ENCODE measurements around the gene KRR1.
"Not testable (repeated sequence)": the region's sequence is repeated elsewhere in the genome, so short reads cannot be mapped to it uniquely, and the experiment has no call there.

The KRR1 gene

DNA sequence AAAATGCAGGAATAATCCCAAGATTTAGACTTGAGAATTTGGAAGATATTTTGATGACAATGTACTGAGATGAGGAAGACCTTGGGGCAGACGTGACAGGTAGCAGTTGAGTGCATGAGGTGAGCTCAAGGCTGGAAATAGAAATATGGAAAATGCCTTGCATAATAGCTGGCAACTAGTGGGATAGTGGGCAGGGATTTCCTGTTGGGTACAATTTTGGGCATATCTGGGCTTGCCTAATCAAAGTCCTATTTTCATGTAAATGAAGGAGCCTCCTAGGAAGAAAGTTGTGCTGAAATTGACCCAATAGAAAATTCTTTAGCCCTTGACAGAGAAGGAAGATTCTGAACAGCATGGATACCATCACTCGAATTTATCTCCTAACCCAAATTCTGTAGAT lies 37.3 kb downstream of the KRR1 start:
- DNase-seq, result no peak

DNA sequence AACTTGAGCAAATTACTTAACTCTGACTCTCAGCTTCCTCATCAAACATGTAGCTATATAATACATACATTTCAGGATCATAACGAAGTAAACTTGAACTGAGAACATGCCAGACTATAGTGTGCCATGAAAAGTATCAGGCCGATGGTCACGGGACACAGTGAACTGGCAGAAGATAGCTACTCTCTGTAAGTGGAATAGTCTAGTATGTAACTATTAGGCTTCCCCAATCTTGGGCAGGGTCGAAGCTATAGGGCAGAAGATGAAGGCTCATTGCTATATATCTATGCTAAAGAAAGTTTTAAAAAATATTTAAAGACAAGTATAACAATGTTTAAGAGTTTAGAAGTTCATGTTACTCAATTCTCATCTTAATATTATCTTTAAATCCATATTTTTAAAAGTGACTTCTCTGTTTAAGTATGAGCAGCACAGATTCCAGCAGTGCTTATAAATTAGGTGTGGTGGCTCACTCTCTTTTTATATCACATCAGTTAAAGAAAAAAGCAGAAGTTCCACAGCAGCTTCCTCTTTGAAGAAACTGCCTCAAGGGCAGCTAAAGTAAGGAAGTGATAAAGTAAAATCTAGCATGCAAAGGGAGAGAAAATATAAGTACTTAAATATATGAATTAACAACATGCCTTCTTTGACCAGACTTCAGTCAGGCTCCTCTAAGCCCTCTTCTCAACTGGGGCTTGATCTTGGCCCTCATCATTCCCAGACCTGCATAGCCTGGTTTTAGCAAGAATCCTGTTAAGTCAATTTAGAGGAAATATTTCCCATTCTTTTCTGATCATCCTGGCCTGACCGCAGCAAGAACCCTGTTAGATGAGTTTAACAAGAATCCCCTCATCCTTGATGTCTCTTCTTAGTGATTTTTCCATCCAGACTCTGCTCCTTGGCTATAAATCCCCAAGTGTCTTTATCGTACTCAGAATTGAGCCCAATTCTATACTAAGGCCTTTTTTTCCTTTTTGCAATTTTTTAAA lies 39.2 kb downstream of the KRR1 start:
- no peak for DNase-seq

DNA sequence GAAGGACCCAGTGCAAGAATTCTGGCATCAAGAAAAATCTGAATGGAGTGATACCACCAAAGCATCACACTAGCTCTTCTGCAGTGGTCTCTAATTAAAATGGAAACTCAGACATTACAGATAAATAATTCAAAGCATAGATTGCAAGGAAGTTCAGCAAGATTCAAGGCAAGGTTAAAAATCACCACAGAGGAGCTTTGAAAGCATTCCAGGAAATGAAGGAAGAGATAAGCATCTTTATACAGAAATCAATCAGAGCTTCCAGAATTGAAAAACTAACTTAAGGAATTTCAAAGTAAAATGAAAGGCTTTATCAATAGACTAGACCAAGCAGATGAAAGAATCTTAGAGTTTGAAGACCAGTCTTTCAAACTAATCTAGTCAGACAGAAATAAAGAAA lies 51.2 kb downstream of the KRR1 start:
- DNase-seq, result no peak

DNA sequence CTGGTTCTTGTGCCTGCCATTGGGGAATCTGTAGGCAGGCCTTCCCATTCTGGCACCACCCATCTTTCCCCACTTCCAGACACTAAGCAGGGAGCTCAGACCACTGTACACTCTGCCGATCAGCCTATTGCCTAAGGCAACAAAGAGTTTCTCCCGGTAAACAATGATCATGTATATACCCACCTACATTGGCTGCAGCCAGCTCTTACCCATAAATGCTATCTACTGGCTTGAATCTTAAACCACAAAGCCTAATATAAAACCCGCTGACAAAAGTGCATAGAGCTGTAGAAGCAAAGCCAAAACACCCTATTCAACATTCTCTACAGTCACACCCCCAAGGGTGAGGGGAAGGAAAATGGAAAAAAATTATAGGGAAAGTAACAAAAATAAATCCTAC lies 51.7 kb downstream of the KRR1 start:
- DNase-seq, result no peak

DNA sequence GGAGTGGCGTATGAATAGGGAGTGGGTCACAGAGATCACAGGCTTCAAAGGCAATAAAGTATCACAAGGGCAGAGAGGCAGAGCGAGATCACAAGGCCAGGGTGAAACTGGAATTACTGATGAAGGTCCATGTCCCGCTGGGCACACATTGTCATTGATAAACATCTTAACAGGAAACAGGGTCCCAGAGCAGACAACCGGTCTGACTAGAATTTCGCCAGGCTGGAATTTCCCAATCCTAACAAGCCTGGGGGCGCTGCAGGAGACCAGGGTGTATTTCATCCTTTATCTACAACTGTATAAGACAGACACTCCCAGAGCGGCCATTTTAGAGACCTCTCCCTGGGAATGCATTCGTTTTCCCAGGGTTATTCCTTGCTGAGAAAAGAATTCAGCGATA lies 53.5 kb downstream of the KRR1 start:
- DNase-seq, result peak; percentile 62

DNA sequence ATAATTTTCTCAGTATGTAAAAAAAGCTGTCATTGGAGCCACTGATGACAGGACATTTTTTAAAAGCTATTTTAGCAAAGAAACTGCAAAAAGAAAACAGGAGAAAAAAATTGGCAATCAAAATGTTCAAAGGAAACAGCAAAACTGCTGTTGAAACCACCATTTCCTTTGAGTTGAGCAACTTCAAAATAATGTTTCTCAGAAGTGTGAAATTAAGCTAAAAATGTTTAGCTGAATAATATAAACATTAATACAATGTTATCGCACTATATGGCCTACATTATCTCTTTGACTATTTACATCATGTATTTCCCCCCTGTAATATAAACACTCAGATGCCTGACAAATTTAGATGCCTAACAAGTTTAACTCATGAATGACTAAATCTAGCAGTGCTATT lies 54.2 kb downstream of the KRR1 start:
- no peak for DNase-seq

DNA sequence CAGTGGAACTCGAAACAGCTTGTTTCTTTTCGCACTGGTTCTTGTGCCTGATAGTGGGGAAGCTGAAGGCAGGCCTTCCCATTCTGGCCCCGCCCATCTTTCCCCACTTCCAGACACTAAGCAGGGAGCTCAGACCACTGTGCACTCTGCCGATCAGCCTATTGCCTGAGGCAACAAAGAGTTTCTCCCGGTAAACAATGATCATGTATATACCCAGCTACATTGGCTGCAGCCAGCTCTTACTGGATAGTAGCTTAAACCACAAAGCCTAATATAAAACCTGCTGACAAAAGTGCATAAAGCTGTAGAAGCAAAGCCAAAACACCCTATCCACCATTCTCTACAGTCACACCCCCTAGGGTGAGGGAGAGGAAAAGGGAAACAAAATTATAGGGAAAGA lies 55.6 kb downstream of the KRR1 start:
- peak; percentile 63 for DNase-seq

DNA sequence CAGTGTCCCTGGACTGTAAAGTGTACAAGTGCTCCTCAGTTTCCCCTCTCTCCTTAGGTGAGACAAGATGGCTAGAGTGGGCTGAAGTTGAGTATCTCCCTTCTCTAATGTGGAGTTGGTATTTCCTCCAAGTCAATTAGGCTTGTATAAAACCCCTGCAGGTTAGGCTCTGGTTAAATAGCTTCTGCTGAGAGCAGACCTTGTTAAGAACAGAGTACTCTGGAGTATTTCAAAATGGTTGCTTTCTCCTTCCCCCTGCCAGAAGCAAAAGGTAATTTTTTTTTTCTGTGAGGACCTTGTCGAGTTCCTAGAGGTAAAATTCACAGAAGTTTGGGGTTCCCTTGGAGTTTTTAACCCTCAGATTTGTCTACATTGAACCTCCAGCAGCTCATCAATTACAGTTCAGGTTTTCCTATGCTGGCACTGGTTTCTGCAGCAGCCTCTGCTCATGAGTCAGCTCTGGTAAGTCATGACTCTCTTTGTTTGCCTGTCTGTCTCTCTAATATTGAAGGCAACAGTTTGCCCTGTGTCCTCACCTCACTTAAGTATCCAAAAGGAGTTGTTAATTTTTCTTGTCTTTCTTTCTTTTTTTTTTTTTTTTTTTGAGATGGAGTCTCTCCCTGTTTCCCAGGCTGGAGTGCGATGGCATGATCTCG lies 58.6 kb downstream of the KRR1 start:
- no peak for DNase-seq

DNA sequence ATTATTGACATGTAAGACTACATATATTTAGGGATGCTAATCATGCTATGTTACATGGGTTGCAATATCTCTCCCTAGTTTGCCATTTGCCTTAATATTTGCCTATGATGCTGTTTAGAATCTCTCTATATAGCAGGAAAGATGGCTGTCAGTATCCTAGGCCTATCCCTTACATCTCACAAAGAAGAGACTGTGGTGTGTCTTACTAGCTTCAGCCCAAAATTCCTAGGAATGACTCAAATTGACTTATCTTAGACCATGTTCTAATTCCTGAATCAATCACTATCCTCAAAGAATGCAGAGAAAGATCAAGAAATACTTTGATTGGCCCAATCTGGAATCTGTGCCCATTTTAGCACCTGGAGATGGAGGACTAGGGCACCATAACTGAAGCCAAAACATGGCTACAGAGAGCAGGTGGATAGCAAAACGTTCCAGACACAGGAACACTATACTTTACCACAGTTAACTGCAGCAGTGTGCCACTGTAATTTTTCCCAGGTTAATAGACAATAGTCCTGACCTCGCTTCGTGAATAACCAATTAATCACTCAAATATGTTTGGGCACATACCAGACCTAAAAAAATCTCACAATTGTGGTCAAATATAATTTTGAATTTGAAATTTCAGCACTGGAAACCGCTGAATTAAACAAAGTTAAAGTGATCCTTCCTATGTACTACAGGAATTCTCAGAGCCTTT lies 63.6 kb downstream of the KRR1 start:
- DNase-seq, result no peak

DNA sequence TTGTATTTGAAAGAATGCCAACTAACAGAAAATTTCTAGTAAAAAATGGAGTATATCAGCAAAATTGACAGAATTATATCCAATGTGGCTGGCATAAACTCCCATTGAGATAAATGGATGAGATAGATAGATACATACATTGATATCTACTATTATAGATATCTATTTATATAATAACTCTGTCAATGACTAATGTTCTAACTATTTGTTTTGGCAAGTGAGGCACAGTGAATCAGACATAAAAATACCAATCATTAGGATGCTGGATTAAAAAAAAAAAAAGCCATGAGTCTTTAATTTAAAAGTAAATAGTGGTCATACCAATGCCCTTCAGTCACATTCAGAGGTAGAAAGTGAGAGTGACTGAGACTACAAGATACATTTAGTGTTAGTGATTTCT lies 64.6 kb downstream of the KRR1 start:
- no peak for DNase-seq

DNA sequence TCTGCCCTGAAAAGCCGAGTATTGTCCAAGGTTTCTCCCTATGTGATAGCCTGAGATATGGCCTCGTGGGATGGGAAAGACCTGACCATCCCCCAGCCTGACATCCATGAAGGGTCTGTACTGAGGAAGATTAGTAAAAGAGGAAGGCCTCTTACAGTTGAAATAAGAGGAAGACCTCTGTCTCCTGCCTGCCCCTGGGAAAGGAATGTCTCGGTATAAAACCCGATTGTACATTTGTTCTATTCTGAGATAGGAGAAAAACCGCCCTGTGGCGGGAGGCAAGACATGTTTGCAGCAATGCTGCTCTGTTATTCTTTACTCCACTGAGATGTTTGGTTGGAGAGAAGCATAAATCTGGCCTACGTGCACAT lies 66.3 kb downstream of the KRR1 start:
- DNase-seq, result not testable (repeated sequence)

DNA sequence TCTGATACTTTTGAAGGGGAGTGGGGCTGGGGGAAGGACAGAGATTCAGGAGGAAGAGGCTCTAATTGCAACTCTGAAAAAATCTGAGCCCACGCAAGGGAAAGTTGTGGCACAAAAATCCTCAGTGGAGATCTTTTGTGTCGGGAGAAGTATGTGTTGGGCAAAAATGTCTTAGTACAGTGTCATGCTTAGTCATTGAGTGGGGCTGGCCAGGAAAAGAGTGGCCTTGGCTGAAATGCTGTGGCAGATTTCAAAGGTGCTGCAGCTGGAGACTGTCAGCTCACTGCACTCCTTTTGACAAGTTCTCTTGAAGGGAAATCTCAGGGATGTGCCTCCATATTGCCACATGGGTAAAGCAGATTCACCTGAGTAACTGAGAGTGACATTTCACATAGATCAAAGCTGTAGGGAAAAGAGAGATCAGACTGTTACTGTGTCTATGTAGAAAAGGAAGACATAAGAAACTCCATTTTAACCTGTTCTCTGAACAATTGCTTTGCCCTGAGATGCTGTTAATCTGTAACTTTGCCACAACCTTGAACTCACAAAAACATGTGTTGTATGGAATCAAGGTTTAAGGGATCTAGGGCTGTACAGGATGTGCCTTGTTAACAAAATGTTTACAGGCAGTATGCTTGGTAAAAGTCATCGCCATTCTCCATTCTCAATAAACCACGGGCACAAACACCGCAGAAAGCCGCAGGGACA lies 66.8 kb downstream of the KRR1 start:
- no peak for DNase-seq

DNA sequence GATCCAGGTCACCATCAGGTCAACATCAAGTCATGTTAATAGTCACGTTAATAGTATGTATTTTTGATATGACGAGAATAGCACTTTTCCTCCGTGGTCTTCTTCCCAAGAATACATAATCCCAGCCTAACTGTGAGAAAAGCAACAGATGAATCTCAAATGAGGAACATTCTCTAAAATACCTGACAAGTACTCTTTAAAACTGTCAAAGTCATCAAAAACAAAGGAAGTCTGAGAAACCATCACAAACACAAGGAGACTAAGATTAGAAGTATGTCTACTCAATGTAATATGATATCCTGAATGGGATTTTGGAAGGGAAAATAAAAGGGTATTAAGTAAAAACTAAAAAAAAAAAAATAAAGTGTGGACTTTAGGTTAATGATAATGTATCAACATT lies 67.7 kb downstream of the KRR1 start:
- no peak for DNase-seq

DNA sequence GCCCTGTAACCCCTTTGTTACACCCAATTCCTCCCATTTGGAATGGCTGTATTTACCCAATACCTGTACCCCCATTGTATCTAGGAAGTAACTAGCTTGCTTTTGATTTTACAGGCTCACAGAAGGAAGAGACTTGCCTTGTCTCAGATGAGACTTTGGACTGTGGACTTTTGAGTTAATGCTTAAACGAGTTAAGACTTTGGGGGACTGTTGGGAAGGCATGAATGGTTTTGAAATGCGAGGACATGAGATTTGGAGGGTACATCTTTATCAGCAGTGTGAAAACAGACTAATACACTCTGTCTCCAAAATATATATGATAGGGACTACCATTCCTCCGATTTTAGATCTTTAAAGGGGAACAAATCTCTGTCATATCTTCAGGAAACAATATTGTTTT lies 69.0 kb downstream of the KRR1 start:
- not testable (repeated sequence) for DNase-seq

DNA sequence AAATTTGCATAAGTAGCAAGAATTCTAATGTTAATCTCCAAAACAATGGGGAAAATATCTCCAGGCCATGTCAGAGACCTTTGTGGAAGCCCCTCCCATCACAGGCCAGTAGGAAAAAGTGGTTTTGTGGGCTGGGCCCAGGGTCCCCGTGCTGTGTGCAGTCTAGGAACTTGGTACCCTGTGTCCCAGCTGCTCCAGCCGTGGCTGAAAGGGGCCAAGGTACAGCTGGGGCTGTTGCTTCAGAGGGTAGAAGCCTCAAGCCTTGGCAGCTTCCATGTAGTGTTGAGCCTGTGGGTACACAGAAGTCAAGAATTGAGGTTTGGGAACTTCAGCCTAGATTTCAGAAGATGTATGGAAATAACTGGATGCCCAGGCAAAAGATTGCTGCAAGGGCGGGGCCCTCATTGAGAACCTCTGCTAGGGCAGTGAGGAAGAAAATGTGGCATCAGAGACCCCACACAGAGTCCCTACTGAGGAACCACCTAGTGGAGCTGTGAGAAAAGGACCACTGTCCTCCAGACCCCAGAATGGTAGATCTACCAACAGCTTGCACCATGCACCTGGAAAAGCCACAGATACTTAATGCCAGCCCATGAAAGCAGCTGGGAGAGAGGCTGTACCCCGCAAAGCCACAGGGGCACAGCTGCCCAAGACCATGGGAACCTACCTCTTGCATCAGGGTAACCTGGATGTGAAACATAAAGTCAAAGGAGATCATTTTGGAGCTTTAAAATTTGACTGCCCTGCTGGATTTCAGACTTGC lies 69.5 kb downstream of the KRR1 start:
- DNase-seq, result not testable (repeated sequence)
